ENCODE measurements around the gene NLRP6.
"Not testable (repeated sequence)": the region's sequence is repeated elsewhere in the genome, so short reads cannot be mapped to it uniquely, and the experiment has no call there.

NLRP6 gene

GRCh38 chr11:285894-286220, 7.7 kb downstream of the NLRP6 start:
- ChIA-PET POLR2A (interaction anchor here (0.6 kb wide), 1 partner anchor 70 kb away, joined by 3 read pairs; no protein-coding TSS in a partner anchor), CTCF (no interaction called here)
- DNase-seq (ENCODE audit: extremely low spot score): no peak
- TF ChIP-seq FOXM1 (IDR thresholded peaks at IDR 0.05; ENCODE audit: borderline replicate concordance) (no peak), LEF1 (IDR thresholded peaks at IDR 0.05; ENCODE audit: borderline replicate concordance) (no peak), BHLHE40 (IDR thresholded peaks at IDR 0.05; ENCODE audit: borderline replicate concordance) (no peak), ARNT (IDR thresholded peaks at IDR 0.05) (no peak), FOXA1 (IDR thresholded peaks at IDR 0.05) (no peak), PKNOX1 (IDR thresholded peaks at IDR 0.05) (no peak), TARDBP (IDR thresholded peaks at IDR 0.05) (no peak), NFRKB (IDR thresholded peaks at IDR 0.05) (no peak), CTBP1 (IDR thresholded peaks at IDR 0.05; ENCODE audit: borderline replicate concordance) (no peak), FOXK2 (IDR thresholded peaks at IDR 0.05) (no peak), SUZ12 (IDR thresholded peaks at IDR 0.05) (no peak), L3MBTL2 (conservative IDR thresholded peaks at IDR 0.05) (no peak), ZNF384 (IDR thresholded peaks at IDR 0.05) (no peak), HDGF (IDR thresholded peaks at IDR 0.05; ENCODE audit: borderline replicate concordance) (no peak)

DNA sequence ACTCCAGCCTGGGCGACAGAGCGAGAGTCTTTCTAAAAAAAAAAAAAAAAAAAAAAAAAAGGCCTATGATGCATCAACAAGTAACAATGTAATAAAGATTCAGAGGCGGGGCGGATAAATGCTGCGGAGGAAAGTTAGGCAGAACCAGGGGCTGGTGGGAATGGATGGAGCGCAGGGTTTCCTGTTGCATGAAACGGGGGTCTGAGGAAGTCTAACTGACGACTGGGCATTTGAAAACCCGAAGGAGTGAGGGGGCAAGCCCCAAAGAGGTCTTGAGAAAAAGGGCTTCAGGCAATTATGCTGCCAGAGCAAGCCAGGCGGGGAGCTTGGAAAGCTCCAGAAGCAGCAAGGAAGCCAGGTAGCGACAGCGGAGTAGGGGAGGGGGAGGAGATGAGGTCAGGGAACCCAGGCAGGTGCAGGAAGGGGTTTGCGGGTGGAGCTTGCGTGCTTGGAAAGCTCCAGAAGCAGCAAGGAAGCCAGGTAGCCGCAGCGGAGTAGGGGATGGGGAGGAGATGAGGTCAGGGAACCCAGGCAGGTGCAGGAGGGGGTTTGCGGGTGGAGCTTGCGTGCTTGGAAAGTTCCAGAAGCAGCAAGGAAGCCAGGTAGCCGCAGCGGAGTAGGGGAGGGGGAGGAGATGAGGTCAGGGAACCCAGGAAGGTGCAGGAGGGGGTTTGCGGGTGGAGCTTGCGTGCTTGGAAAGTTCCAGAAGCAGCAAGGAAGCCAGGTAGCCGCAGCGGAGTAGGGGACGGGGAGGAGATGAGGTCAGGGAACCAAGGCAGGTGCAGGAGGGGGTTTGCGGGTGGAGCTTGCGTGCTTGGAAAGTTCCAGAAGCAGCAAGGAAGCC, 9.0 kb downstream of the NLRP6 start:
- POLR2A ChIA-PET: interaction anchor here (0.7 kb wide), 1 partner anchor 172 kb away, joined by 3 read pairs; no protein-coding TSS in a partner anchor
- CTCF ChIA-PET: not testable (repeated sequence)

GRCh38 chr11:287821-288477, 9.7 kb downstream of the NLRP6 start:
- ChIA-PET CTCF (no interaction called here), POLR2A (no interaction called here)
- no peak for DNase-seq (ENCODE audit: extremely low spot score)
- TF ChIP-seq HDGF (IDR thresholded peaks at IDR 0.05; ENCODE audit: borderline replicate concordance) (no peak), FOXK2 (IDR thresholded peaks at IDR 0.05) (no peak), ELF4 (IDR thresholded peaks at IDR 0.05) (no peak), NFRKB (IDR thresholded peaks at IDR 0.05) (no peak), ARNT (IDR thresholded peaks at IDR 0.05) (no peak), LEF1 (IDR thresholded peaks at IDR 0.05; ENCODE audit: borderline replicate concordance) (no peak)

More for the DNA sequence above, 9.0 kb downstream of the NLRP6 start:
- DNase-seq (ENCODE audit: extremely low spot score): not testable (repeated sequence)

DNA sequence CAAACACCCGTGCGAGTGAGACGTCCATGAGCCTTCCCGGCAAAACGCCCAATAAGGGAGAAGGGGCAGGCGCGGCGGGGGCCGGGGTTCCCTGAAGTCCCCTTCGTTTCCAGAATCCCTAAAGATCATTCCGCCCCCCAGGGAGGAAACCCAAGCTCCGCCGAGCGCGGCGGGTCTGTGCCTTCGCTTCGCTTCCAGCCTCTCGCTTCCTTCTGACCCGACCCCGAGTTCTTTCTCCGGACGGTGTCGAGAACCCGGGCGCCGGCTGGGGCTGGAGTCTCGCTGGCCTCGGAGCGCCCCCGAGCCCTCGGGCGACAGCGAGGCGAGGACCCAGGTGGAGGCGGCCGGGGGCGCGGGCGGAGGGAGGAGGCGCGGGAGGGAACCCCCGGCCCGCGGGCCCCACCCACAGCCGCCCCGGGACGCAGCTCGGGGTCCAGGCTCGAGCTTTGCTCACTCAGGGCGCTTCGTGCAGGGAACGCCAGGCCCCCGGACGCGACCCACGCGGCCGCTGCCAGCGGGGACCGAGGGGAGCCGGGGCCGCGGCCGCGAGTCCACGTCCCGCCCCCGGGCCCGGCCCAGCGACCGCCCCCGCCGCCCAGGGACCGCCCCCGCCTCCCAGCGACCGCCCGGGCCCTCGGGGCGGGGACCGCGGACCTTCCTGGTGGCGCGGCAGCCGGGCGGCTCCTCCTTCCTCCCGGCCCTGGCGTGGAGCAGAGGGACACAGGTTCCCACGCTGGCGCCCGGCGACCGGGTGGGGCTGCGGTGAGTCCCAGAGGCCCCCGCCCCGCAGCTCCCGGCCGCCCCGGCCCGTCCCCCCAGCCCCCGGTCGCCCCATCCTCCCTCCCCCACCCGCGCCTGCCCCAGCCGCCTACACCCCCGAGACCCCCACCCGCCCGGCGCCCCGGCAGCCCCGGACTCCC, 10.5 kb downstream of the NLRP6 start, which contains the start of gene PGGHG:
Gene PGGHG, plus strand, starts transcription at position 649 of the 920 bp plus-strand sequence. CDS start 691 bp downstream, outside the sequence.
- DNase-seq (ENCODE audit: extremely low spot score): peak; percentile 88

GRCh38 chr11:289398-289711, 11.1 kb downstream of the NLRP6 start:
- no peak for DNase-seq (ENCODE audit: extremely low spot score)
- no peak for TF ChIP-seq L3MBTL2 (conservative IDR thresholded peaks at IDR 0.05)
- no peak for TF ChIP-seq ARNT (IDR thresholded peaks at IDR 0.05)
- TF ChIP-seq SUZ12 (IDR thresholded peaks at IDR 0.05): no peak
- TF ChIP-seq CTBP1 (IDR thresholded peaks at IDR 0.05; ENCODE audit: borderline replicate concordance): no peak
- no peak for TF ChIP-seq PKNOX1 (IDR thresholded peaks at IDR 0.05)
- TF ChIP-seq ELF4 (IDR thresholded peaks at IDR 0.05): no peak
- TF ChIP-seq SP1 (IDR thresholded peaks at IDR 0.05): no peak
- ChIA-PET CTCF (no interaction called here), POLR2A (no interaction called here)

More for the DNA sequence above, 10.5 kb downstream of the NLRP6 start, which contains the start of gene PGGHG:
- ChIA-PET POLR2A (no interaction called here), CTCF (no interaction called here)
- TF ChIP-seq CTBP1 (IDR thresholded peaks at IDR 0.05; ENCODE audit: borderline replicate concordance) (no peak), FOXM1 (IDR thresholded peaks at IDR 0.05; ENCODE audit: borderline replicate concordance) (no peak)

- ChIA-PET CTCF (interaction anchor here (0.5 kb wide), 1 partner anchor 69 kb away, joined by 3 read pairs; no protein-coding TSS in a partner anchor), POLR2A (interaction anchor here (1.5 kb wide), 1 partner anchor 83 kb away, joined by 3 read pairs; the partner anchor contains the start of genes BET1L and RIC8A)
- no peak for DNase-seq (ENCODE audit: extremely low spot score)
- TF ChIP-seq FOXM1 (IDR thresholded peaks at IDR 0.05; ENCODE audit: borderline replicate concordance) (no peak), LEF1 (IDR thresholded peaks at IDR 0.05; ENCODE audit: borderline replicate concordance) (no peak), SUZ12 (IDR thresholded peaks at IDR 0.05) (no peak), ARNT (IDR thresholded peaks at IDR 0.05) (no peak), PKNOX1 (IDR thresholded peaks at IDR 0.05) (no peak), NFRKB (IDR thresholded peaks at IDR 0.05) (no peak), HDGF (IDR thresholded peaks at IDR 0.05; ENCODE audit: borderline replicate concordance) (no peak)
These were observed 11.8 kb downstream of the NLRP6 start for GRCh38 chr11:289712-290620.

Data from HEK293T (cell line).